ES-I3 (cell line): Measurements from ENCODE around the gene GPA33.
"Not testable (repeated sequence)": the region's sequence is repeated elsewhere in the genome, so short reads cannot be mapped to it uniquely, and the experiment has no call there.

ENCODE experiments used
- H3K36me3 ChIP-seq: 2 replicates; pipeline ENCODE4 v1.6.1; 2013; ENCODE audit warnings: mild to moderate bottlenecking, low read length, control low read depth, moderate library complexity; ENCODE audit not compliant: insufficient read depth
- H3K4me1 ChIP-seq: 2 replicates; pipeline ENCODE4 v1.6.1; 2013; ENCODE audit warnings: mild to moderate bottlenecking, control low read depth, low read length; ENCODE audit not compliant: insufficient read depth
- H3K9ac ChIP-seq: 2 replicates; pipeline ENCODE4 v1.6.1; 2013; ENCODE audit warnings: low read depth, mild to moderate bottlenecking, low read length, moderate library complexity
- H3K9me3 ChIP-seq: 2 replicates; pipeline ENCODE4 v1.6.1; 2013; ENCODE audit warnings: mild to moderate bottlenecking, low read length, moderate library complexity; ENCODE audit not compliant: control insufficient read depth, insufficient read depth

The GPA33 gene

DNA sequence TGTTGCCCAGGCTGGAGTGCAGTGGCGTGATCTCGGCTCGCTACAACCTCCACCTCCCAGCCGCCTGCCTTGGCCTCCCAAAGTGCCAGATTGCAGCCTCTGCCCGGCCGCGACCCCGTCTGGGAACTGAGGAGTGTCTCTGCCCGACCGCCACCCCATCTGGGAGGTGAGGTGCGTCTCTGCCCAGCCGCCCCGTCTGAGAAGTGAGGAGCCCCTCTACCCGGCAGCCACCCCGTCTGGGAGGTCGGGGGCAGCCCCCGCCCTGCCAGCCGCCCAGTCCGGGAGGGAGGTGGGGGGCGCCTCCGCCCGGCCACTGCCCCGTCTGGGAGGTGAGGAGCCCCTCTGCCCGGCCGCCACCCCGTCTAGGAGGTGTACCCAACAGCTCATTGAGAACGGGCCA is 60.6 kb downstream of the GPA33 start:
- not testable (repeated sequence) for H3K4me1 ChIP-seq, H3K9ac ChIP-seq, H3K9me3 ChIP-seq, H3K36me3 ChIP-seq

GRCh38 chr1:167022384-167022783 is 67.8 kb downstream of the GPA33 start:
- Histone ChIP-seq H3K9ac (no peak overlapping the region), H3K4me1 (no peaks in the 10 kb centered on the region), H3K9me3 (no peaks in the 10 kb centered on the region), H3K36me3 (no peaks in the 10 kb centered on the region)

- H3K9me3 ChIP-seq, result no peaks in the 10 kb centered on the region
Observed at GRCh38 chr1:167016100-167016750, 74.0 kb downstream of the GPA33 start.

GRCh38 chr1:167013108-167013929 is 76.9 kb downstream of the GPA33 start:
- Histone ChIP-seq H3K9ac (no peak overlapping the region), H3K4me1 (0 out of 2 replicates have a peak, but pooled peaks cover 4% of the 10 kb centered on the region), H3K9me3 (no peaks in the 10 kb centered on the region), H3K36me3 (no peaks in the 10 kb centered on the region)

More at GRCh38 chr1:167016100-167016750, 74.0 kb downstream of the GPA33 start:
- Histone ChIP-seq H3K9ac (no peak overlapping the region), H3K4me1 (0 out of 2 replicates have a peak, but pooled peaks cover 4% of the 10 kb centered on the region), H3K36me3 (no peaks in the 10 kb centered on the region)

- Histone ChIP-seq H3K9ac (no peak overlapping the region), H3K4me1 (0 out of 2 replicates have a peak, but pooled peaks cover 4% of the 10 kb centered on the region), H3K9me3 (no peaks in the 10 kb centered on the region), H3K36me3 (no peaks in the 10 kb centered on the region)
Observed at GRCh38 chr1:167012570-167012969, 77.6 kb downstream of the GPA33 start.

DNA sequence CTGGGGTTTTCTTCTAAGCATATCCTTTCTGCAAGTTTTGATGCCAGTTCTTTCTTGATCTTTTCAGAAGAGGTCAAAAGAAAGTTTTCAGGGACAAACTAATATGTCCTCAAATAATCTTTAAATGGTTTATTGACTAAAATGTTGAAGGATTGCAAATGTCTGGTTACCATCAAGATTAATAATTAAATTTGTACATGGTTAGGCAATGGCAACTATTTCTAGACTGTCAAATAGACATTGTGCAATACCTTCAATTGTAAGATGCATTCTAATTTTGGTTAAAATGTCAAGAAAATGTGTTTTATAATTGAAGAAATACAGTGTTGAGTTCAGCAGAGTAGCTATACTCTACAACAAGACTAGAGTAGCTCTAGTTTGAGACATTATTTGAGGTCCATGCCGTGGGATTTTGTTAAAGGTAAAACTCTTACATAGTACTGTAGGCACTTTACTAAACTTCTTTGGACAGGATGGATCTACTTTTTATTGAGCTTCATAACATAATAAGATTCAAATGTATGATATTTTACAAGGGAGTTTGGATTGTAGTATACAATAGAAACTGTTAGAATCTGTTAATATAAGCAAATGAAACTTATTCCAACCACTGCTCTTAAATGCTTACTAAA is 78.5 kb downstream of the GPA33 start:
- Histone ChIP-seq H3K9ac (no peak overlapping the region), H3K36me3 (no peaks in the 10 kb centered on the region), H3K9me3 (no peaks in the 10 kb centered on the region), H3K4me1 (0 out of 2 replicates have a peak, but pooled peaks cover 4% of the 10 kb centered on the region)

GRCh38 chr1:167003711-167004110 is 86.5 kb downstream of the GPA33 start:
- Histone ChIP-seq H3K9me3 (peaks cover 5% of the 10 kb centered on the region), H3K36me3 (no peaks in the 10 kb centered on the region), H3K4me1 (no peaks in the 10 kb centered on the region), H3K9ac (no peak overlapping the region)
